Neuronal stem cell (in vitro differentiated cells): ENCODE measurements around the gene TSPAN14.

ENCODE experiments used
- DNase-seq: peaks from one replicate; pipeline ENCODE4 v3.0.0-alpha.2; 2013; ENCODE audit warnings: low spot score
- H2AFZ ChIP-seq: one replicate; pipeline ENCODE4 v1.6.1; 2013; ENCODE audit warnings: mild to moderate bottlenecking, low read length, inconsistent platforms
- H2AK5ac ChIP-seq: 2 replicates; pipeline ENCODE4 v1.6.1; 2013; ENCODE audit warnings: low read depth, mild to moderate bottlenecking, inconsistent platforms, low read length, moderate library complexity, mixed read lengths
- H2BK120ac ChIP-seq: 2 replicates; pipeline ENCODE4 v1.6.1; 2013; ENCODE audit warnings: low read depth, mild to moderate bottlenecking, inconsistent platforms, low read length, moderate library complexity, mixed read lengths
- H2BK12ac ChIP-seq: one replicate; pipeline ENCODE4 v1.6.1; 2013; ENCODE audit warnings: low read length, inconsistent platforms
- H2BK15ac ChIP-seq: 2 replicates; pipeline ENCODE4 v1.6.1; 2013; ENCODE audit warnings: mild to moderate bottlenecking, low read length, inconsistent platforms, mixed read lengths
- H2BK5ac ChIP-seq: one replicate; pipeline ENCODE4 v1.6.1; 2013; ENCODE audit warnings: inconsistent platforms, mild to moderate bottlenecking, low read length, moderate library complexity
- H3K14ac ChIP-seq: one replicate; pipeline ENCODE4 v1.6.1; 2013; ENCODE audit warnings: low read length, inconsistent platforms
- H3K18ac ChIP-seq: 2 replicates; pipeline ENCODE4 v1.6.1; 2013; ENCODE audit warnings: low read length, inconsistent platforms
- H3K23ac ChIP-seq: 2 replicates; pipeline ENCODE4 v1.6.1; 2013; ENCODE audit warnings: low read depth, mild to moderate bottlenecking, mixed read lengths, low read length, inconsistent platforms; ENCODE audit not compliant: poor library complexity
- H3K27ac ChIP-seq: replicated peaks from 3 replicates; pipeline ENCODE4 v1.5.1; 2013; ENCODE audit warnings: low read length, inconsistent platforms
- H3K27me3 ChIP-seq, 3 experiments: 2 replicates each; pipeline ENCODE4 v1.6.1; 2013; ENCODE audit warnings: low read length in 3 of 3, mild to moderate bottlenecking in 2 of 3, inconsistent platforms in 1 of 3, low read depth in 1 of 3, mixed read lengths in 1 of 3, moderate library complexity in 1 of 3; ENCODE audit not compliant: control insufficient read depth in 3 of 3, insufficient read depth in 3 of 3
- H3K36me3 ChIP-seq, 2 donors: replicated peaks in 1 of 2; 2 replicates each; pipeline ENCODE4 v1.6.1; 2013; ENCODE audit warnings: low read length in 2 of 2; ENCODE audit not compliant: control insufficient read depth in 2 of 2, insufficient read depth in 2 of 2
- H3K4ac ChIP-seq: 2 replicates; pipeline ENCODE4 v1.6.1; 2013; ENCODE audit warnings: inconsistent platforms, mild to moderate bottlenecking, low read length, moderate library complexity
- H3K4me1 ChIP-seq, 2 donors: 1 replicate in 1 of 2; 2 replicates in 1 of 2; pipeline ENCODE4 v1.6.1; 2013; ENCODE audit warnings: low read length in 2 of 2, low read depth in 1 of 2; ENCODE audit not compliant: control insufficient read depth in 2 of 2, insufficient read depth in 1 of 2
- H3K4me2 ChIP-seq: one replicate; pipeline ENCODE4 v1.6.1; 2013; ENCODE audit warnings: mild to moderate bottlenecking, low read length, inconsistent platforms; ENCODE audit not compliant: insufficient read depth, poor library complexity, severe bottlenecking
- H3K4me3 ChIP-seq, 2 donors: 2 replicates each; pipeline ENCODE4 v1.5.1; 2013; ENCODE audit warnings: low read length in 2 of 2, mild to moderate bottlenecking in 2 of 2, inconsistent platforms in 1 of 2, moderate library complexity in 1 of 2
- H3K79me1 ChIP-seq: one replicate; pipeline ENCODE4 v1.6.1; 2013; ENCODE audit warnings: low read depth, mild to moderate bottlenecking, inconsistent platforms, low read length, moderate library complexity
- H3K9ac ChIP-seq: one replicate; pipeline ENCODE4 v1.6.1; 2013; ENCODE audit warnings: mild to moderate bottlenecking, low read depth, low read length, inconsistent platforms; ENCODE audit not compliant: poor library complexity
- H3K9me3 ChIP-seq, 2 donors: replicated peaks in 1 of 2; 2 replicates each; pipeline versions ENCODE3 to v1.6.1; 2013; ENCODE audit warnings: low read length in 2 of 2, mild to moderate bottlenecking in 2 of 2, inconsistent platforms in 1 of 2, low read depth in 1 of 2, mixed read lengths in 1 of 2, moderate library complexity in 1 of 2; ENCODE audit not compliant: control insufficient read depth in 2 of 2, insufficient read depth in 1 of 2
- H4K8ac ChIP-seq: one replicate; pipeline ENCODE4 v1.6.1; 2013; ENCODE audit warnings: low read depth, mild to moderate bottlenecking, inconsistent platforms, low read length, moderate library complexity
- H4K91ac ChIP-seq: one replicate; pipeline ENCODE4 v1.6.1; 2013; ENCODE audit warnings: low read length, low read depth, mild to moderate bottlenecking, inconsistent platforms; ENCODE audit not compliant: poor library complexity
- WGBS, 2 donors: extraction: QIAGEN DNeasy Blood & Tissue Kit; methylation state at CpG; one replicate each; pipeline ENCODE4 v1.1.7; 2013; ENCODE audit warnings: missing lambda C conversion rate in 2 of 2, mixed read lengths in 1 of 2; ENCODE audit not compliant: insufficient read length in 2 of 2, insufficient replicate concordance in 1 of 2; ENCODE audit errors: extremely low coverage in 2 of 2; 5-methylcytosine and 5-hydroxymethylcytosine counted together

Gene TSPAN14

DNA sequence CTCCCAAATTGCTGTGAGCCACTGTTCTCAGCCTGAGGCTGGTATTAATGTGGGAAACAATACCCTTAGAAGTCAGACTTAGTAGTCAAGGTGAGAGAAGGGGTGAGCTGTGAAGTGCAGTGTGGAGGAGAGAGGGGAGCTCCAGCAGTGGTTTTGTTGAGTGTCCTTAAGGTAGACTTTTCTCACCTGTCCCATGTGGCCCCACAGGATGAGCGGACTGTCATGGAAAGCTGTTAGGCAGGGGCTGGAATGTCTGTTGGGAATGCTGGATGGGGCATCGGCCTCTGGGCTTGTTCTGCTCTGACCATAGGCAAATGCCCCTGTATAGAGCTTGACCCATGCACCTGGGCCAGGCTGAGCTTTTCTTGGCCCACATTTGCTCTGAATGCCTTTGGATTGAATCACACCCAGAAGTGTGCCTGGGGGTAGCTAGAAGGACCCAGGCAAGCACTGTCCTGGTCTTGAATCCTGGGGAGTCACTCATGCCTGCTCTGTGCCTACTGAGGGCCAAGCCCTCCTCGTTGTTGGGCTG is 47.3 kb downstream of the TSPAN14 start:
- Histone ChIP-seq H3K23ac (no peak overlapping the region), H2BK12ac (no peak overlapping the region), H3K27ac (no peak overlapping the region)

DNA sequence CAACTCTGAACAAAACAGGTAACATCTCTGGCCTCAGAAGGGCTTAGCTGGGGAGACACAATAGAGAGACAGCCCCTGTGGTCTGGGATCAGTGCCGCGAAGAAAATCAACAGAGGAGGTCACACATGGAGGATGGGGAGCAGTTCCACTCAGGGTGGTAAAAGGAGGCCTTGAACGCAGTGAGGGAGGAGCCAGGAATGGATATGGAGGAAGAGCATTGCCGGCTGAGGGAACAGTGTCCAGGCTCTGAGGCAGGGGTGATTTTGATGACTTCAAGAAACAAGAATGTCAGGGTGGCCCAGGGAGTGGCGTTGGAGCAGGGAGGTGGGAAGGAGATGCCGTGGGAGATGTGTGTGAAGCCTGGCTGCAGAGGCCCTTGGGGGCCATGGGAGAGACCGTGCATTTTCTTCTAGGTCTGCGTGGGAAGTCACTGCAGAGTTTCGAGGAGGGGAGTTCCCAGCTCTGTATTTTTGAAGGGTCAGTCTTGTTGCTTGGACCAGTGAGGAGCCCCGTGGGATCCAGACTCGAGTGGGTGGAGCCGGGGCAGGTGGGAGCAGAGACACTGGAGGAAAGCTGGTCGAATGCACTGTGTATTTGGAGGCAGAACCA is 47.9 kb downstream of the TSPAN14 start:
- Histone ChIP-seq H2AFZ (no peak overlapping the region), H3K4me1 (peaks cover 41 to 57% of the 10 kb centered on the region in 2 donors), H2BK15ac (no peak overlapping the region), H3K4me3 (no peak overlapping the region), H2BK120ac (no peak overlapping the region), H3K9ac (no peak overlapping the region), H3K4ac (no peak overlapping the region), H3K27me3 (no peaks in the 10 kb centered on the region), H2BK12ac (no peak overlapping the region), H4K91ac (no peak overlapping the region), H3K18ac (no peak overlapping the region), H3K14ac (no peak overlapping the region), H2BK5ac (no peak overlapping the region), H3K9me3 (no peaks in the 10 kb centered on the region), H3K36me3 (peaks cover 4 to 57% of the 10 kb centered on the region in 2 donors), H3K79me1 (peaks cover 22% of the 10 kb centered on the region), H3K4me2 (no peak overlapping the region), H3K27ac (no peak overlapping the region), H3K23ac (no peak overlapping the region), H4K8ac (no peak overlapping the region), H2AK5ac (no peak overlapping the region)
- no peak for DNase-seq
- WGBS, 2 donors = no CpG with 5 or more reads among the region's 13 CpGs

More for the DNA sequence above, 47.3 kb downstream of the TSPAN14 start:
- H4K91ac ChIP-seq = no peak overlapping the region
- H2BK120ac ChIP-seq = no peak overlapping the region
- peaks cover 41 to 55% of the 10 kb centered on the region in 2 donors for H3K4me1 ChIP-seq
- H3K27me3 ChIP-seq = no peaks in the 10 kb centered on the region
- no peak overlapping the region for H2BK15ac ChIP-seq
- no peak overlapping the region for H2BK5ac ChIP-seq
- no peak overlapping the region for H3K4me3 ChIP-seq
- H3K18ac ChIP-seq = peak overlapping the region; percentile 5
- peaks cover 0 to 5% of the 10 kb centered on the region in 2 donors for H3K9me3 ChIP-seq
- H2AFZ ChIP-seq = no peak overlapping the region
- no peak overlapping the region for H3K4me2 ChIP-seq
- peaks cover 0 to 57% of the 10 kb centered on the region in 2 donors for H3K36me3 ChIP-seq
- H3K79me1 ChIP-seq = peaks cover 19% of the 10 kb centered on the region
- H4K8ac ChIP-seq = no peak overlapping the region
- WGBS, 2 donors = no CpG with 5 or more reads among the region's 3 CpGs
- H3K9ac ChIP-seq = no peak overlapping the region
- no peak for DNase-seq
- H3K4ac ChIP-seq = no peak overlapping the region
- no peak overlapping the region for H3K14ac ChIP-seq
- no peak overlapping the region for H2AK5ac ChIP-seq

DNA sequence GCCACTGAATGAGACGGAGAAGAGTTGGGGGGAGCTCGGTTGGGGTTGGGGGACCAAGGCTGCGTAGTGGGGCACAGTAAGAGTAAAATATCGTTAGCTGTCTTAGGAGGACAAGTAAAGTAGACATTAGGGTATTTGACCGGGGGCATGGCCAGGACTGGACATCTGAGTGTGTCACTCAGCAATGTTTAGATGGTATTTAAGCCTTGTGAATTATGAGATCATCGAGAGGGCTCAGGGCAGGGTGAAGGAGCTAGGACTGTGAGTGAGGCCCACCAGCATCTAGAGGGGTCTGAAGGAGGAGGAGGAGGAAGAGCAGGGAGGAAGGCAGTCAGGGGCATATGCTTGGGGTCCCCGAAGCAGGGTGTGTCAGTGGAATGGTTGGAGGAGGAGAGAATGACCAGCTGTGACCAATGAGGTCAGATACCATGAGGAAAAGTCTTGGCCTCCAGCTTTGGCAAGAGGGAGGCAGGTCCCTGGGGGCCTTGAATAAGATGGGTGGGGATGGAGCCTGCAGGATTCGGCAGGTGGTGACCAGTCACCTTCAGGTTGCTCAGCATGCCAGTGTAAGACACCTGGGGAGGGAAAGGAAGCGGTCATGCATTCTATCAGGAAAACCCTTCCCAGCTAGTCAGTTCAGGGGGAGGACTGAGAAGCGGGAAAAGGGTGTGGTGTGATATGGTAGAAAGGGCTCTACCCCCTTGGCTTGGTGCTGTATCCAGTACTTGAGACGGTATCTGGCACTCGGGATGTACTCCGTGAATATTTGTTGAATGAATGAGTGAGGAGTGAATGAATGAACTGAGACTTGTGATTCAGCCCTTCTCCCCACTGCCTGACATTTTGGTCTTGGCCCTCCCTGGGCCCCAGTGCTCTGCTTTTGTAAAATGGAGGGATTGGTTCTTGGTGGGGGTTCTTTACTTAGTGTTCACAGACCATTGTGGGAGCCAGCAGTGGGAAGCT is 48.8 kb downstream of the TSPAN14 start:
- Histone ChIP-seq H3K9me3 (no peaks in the 10 kb centered on the region), H3K27ac (no peak overlapping the region), H3K23ac (no peak overlapping the region), H3K4me1 (peaks cover 37 to 56% of the 10 kb centered on the region in 2 donors), H3K4me3 (no peak overlapping the region), H2BK120ac (no peak overlapping the region), H3K14ac (no peak overlapping the region), H3K27me3 (no peaks in the 10 kb centered on the region), H2BK5ac (no peak overlapping the region), H3K4me2 (no peak overlapping the region), H3K79me1 (peaks cover 21% of the 10 kb centered on the region), H2BK15ac (no peak overlapping the region), H2AFZ (no peak overlapping the region), H3K4ac (no peak overlapping the region), H4K91ac (no peak overlapping the region), H3K18ac (no peak overlapping the region), H2AK5ac (no peak overlapping the region), H3K36me3 (peaks cover 7 to 57% of the 10 kb centered on the region in 2 donors), H3K9ac (no peak overlapping the region), H2BK12ac (no peak overlapping the region), H4K8ac (no peak overlapping the region)
- WGBS, 2 donors = no CpG with 5 or more reads among the region's 13 CpGs
- DNase-seq = no peak
